HG03095 (cell line): ENCODE measurements around the gene CRADD.
"Not testable (repeated sequence)": the region's sequence is repeated elsewhere in the genome, so short reads cannot be mapped to it uniquely, and the experiment has no call there.

Experiments used
- ATAC-seq: cut with Tn5 transposase; IDR thresholded peaks from one replicate; pipeline ENCODE4 v1.9.1; 2021; ENCODE audit warnings: moderate library complexity; ENCODE audit not compliant: unreplicated experiment

CRADD gene

DNA sequence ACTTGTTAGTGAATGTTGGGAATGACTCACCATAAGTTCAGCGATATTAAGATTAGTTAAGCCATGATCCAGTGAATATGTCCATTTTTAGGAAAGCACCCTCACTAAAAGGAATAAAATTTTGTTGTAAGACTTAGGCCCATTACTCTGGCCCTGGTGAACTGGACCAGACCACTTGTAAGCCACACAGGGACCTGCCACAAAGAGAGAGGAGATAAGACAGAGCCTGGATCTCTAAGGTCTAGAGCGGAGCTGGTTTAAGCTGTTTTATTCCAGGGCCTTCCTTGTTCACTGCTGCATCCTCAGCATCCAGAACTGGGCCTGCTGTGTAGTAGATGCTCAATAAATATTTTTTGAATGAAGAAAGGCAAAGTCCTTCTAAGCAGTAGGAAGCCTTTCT is 79.1 kb downstream of the CRADD start:
- no peak for ATAC-seq

DNA sequence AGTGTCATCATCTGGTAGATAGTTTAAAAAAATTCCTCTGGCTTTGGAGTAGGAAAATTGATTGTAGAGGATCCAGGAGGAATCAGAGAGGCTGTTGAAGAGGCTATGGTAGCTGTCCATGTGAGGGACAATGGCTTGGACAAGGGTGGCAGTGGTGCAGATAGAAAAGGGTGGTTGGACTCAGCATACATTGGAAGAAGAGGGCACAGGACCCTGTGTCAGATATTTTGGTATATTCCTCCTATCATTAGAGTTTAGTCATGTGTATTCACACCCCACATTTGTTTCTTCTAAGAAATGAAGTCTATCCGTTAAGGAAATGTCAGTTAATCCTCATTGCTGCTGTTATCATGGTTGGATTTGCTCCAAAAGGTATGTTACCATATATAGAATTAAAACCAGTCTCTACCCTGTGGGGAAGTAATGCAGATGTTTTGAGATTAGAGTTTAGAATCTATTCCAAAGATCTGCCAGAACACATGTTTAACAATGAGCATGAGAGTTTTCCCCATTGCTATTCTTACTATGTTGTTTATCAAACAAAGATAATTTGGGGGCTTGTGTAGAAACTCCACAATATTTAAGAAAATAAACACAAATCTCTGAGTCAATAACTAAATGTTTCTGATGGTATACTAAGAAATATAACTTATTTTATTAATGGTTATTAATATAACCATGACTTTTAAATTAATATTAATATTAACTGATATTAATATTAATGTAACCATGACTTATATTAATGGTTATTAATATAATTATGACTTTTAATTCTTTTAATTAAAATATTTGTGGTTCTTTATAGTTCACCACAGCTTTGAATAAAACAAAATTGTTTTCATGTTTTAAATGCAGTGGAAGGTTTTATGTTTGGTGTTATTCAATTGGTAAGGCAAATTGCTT is 80.9 kb downstream of the CRADD start:
- no peak for ATAC-seq

DNA sequence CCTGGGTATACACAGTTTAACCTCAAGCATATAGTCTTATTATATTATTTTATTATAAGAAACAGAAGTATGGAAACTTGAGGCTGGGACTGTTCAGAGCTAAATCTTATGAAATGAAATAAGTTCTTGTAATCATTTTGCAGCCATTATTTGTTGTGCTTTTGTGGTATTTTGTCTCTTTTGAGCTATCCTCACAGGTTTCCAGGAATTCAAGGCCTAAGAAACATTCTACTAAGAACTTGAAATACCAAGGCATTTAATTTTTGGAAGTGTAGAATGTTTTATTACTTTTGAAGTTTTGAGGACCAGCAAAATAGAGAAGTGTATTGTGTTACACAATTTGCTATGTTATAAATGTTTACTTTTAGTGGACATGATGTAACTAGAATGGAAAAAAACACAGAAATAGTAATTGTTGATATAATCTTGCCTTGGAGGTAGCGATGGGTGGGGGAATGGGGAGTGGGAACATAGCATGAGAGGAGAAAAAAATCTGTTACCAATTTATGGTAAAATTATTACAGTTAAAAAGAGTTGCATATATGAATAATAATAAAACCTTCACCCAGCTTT is 81.7 kb downstream of the CRADD start:
- no peak for ATAC-seq

DNA sequence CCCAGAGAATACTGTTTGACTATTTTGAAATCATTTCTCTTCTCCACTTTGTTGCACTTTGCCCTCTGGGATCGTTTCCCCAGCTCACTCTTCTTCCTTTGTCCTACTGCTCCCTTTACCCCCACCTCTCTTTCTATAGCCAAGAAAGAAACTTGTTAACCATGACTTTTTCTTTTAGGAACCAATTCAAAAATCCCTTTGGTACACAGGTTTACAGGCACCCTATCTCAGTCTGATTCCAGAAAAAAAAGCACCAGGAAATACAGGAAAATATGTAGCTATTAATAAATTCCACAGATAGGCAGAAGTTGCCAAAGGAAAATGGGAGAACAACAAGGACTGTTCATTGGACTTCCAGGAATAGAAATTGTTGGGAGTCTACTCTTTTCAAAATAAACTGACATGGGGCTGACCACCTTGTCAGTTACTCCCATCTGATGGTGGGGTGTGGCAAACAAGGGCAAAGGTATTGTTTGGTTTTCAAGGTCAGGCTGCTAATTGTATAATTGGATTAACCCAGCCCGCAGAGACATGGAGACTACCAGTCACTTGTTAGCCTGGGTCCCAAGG is 82.4 kb downstream of the CRADD start:
- no peak for ATAC-seq

DNA sequence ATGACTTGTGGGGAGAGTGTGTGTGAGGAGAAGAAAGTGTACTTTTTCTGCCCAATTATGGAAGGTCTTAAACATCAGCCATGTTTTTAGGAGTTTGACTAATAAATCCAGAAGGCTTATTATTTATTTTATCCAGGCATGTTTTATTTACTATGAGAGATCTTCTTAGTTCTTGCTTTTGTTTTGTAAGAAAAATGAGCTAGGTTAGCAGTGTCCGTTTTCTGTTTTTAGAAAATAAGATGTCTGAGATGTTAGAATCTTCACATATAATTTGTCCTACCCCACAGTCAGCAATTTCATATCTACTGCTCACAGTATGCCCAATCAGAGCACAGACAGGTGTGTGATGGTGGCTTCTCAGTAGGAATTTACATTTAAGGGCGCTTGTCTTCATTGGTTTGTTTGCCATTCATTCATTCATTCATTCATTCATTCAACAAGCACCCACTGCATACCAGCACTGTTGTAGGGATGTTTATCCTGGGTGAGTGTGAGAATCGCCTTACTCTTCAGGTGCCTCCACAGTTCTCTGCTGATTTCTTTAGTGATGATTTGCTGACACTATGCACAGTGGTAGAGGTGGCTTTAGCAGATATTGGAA is 83.2 kb downstream of the CRADD start:
- ATAC-seq, result no peak

DNA sequence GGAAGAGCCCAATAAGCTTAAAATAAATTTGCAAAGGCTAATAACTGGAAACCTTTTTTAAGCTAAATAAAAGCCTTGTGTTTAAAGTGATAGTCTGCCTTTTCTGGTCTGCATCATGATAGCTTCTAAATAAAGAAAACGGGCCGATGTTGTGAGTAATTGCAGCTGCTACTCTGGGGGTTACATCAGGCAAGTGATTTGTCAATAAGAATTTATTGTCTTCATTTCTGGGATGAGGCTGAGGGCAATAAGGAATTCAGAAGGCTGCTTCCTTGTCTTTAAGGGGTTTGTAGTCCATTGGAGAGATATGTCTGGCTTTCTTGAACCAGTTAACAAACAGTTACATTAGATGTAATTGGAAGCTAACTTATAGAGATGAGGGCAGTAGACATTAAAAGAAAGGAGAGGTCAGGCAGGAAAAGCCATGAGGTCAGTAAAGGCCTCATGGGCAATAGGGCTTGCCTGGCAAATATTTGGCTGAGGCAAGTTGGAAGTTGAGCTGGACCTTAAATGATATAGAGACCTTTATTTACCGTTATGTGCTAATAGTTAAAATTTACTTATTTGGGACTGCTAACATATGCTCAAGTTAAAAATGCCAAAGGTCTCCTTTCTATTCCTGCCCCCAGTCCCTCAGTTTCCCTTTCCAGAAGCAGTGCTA is 85.0 kb downstream of the CRADD start:
- ATAC-seq, result no peak

DNA sequence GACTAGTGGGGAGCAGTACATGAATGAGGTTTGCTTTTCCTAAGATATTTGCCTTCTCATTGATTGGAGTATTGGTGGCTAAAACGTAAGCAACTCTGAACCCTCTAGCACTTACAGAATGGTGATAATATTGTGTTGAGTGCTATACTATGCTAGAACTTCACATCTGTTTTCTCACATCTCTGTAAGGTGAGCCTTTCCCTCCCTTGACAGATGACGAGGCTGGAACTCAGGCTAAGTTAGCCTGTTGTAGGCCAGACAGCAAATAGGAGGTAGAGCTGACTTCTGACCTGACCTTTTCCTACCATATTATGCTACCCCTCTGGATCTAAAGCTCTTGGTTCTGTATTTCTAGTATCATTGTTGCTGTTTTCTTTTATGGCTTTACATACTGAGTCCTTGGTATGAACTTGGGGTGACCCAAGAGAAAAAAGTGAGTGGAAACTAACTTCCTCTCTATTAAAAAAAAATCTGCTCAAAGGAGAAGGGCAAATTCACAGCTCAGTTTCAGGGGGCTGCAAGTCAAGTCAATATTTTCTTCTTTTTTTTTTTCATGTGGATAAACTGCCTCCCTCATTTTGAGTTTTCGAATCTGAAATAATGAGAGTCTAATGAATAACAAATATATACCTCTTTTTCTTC is 85.9 kb downstream of the CRADD start:
- ATAC-seq, result no peak

DNA sequence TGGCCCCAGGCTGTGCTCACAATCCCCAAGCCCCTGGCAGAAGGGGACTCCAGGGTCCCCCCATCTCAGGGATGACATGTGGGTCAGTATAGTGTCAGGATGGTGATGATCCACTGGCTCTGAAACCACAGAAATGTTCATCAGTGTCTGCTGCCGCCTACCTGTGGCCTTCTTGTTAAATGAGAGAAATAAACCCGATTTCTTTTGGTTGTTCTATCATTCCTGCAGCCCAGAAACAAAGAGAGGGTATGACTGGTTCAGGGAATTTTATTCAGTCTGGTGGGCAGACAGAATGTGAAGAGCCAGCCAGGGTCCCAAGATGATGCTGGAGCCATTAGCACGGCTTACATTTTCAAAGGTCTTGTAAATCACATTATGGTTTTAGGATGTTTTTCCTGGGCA is 86.6 kb downstream of the CRADD start:
- no peak for ATAC-seq

DNA sequence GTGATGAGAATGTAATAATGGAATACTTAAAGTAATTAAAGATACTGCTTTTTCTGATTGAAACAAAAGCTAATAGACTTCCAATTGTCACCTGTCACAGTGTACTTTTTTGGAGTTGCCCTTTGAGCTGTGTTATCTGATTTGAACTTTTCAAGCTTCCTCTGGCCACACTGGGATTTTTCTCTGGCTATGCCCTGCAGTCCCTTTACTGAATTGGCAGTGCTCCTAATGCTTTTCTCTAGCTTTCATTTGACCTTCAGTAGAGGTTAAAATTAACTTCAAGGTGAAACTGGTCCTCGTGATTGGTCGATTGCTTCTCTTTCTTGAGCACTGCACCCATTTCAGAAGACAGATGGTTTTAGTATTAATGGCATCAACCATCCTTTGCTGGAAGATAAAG is 89.2 kb downstream of the CRADD start:
- no peak for ATAC-seq

DNA sequence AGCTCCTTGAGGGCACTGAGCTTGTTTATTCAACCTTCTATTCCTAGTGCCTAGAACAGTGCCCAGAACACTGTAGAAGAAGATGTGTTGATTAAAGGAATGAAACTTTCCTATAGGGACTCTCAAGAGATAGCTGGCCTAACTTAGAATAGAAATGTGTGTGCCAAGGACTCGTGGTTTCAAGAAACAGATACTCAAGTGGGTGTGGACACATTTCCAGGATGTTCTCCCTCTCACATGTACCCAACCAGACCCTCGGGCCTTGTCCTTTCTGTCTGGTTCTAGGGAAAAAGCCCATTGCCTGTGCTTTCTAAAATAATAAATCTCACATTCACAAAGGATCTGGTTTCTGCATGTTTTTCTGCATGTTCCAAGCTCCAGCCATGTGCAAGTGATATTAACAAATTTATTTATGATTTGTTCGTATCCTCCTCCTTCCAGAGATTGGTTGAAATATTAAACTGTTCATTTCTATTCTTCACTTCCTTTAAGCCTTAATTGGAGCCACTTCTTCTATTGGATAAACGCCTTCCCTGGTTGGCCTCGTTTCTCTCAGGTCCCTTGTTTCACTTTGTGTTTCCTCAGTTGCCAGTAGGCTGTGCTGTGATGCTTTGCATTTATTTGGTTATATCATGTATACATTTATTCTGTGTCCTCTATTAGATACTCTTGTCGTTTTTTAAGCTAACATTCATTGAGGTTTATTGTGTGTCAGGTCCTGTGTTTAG is 89.8 kb downstream of the CRADD start:
- no peak for ATAC-seq

DNA sequence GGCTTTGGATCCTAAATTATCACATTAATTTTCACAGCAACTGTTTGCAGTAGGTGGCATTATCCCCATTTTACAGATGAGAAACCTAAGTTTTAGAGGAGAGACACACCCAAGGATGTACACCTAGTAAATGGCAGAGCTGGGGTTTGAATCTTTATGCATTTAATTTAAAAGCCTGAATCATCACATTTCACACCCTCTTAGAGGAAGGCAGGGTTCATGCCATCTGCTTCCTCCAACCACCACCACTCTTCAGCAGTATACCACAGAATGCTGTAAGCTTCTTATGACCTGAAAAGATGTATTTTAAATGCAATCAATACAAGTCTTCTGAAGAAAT is 90.3 kb downstream of the CRADD start:
- no peak for ATAC-seq

DNA sequence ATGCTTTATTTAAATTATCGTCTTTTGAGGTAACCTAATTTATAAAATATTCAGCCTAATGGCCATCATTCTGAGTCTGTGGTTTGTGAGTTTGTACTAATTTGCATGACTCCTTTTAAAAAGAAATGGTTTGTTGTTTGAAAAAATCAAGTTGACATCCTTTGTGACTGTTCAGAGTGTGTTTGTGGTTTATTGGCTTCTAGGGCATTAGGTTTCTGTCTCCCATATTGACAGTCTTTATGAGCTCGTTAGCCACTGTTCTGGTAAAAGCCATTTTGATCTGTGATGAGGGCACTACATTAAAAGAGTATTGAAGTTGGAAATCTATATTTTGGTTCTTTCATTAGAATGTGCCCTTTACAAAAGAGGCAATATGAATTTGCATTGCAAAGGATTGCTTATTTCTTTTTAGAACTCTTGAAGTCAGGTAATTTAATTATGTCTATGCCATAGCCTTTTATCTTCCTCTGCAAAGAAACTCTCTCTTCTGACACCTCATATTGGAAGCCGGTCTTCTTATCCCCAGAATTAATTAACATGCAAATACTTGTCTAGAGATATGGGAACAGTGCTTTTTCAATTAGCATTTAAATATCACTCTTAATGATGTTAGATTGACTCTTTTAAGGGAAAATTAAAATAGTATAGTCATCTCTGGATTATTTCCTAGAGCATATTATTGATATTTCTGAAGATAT is 95.0 kb downstream of the CRADD start:
- no peak for ATAC-seq

DNA sequence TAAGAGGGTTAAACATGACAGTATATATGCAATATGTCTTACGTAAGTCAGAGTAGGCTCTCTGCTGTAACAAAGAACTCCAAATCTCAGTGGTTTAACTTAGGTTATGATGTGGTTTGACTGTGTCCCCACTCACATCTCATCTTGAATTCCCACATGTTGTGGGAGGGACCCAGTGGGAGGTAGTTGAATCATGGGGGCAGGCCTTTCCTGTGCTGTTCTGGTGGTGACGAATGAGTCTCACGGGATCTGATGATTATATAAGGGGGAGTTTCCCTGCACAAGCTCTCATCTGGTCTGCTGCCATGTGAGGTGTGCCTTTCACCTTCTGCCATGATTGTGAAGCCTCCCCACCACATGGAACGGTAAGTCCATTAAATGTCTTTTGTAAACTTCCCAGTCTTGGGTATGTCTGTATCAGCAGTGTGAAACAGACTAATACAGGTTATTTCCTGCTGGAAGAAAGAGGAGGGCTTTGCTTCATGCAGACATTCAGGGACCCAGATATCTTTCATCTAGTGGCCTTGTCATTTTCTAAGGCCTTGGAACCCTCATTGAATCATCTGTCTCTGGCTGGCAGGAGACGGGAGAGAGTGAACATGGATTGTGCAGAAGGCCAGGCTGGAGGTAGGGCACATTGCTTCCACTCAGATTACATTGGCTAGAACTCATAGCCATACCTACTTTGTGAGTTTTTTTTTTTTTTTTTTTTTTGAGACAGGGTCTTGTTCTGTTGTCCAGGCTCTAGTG is 96.1 kb downstream of the CRADD start:
- ATAC-seq, result no peak

DNA sequence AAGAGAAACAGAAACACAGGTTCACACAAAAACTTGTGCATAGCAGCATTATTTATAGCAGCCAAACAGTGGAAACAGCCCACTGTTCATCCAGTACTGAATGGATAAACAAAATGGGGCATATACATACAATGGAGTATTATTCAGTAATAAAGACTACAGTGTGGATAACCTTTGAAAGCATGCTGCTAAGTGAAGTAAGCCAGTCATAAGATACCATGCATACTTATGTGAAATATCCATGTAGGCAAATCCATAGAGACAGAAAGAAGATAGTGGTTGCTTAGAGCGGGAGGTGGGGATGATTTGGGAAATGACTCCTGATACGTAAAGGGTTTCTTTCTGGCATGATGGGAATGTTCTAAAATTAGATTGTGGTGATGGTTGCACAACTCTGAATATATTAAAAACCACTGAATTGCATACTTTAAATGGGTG is 99.4 kb downstream of the CRADD start:
- no peak for ATAC-seq

DNA sequence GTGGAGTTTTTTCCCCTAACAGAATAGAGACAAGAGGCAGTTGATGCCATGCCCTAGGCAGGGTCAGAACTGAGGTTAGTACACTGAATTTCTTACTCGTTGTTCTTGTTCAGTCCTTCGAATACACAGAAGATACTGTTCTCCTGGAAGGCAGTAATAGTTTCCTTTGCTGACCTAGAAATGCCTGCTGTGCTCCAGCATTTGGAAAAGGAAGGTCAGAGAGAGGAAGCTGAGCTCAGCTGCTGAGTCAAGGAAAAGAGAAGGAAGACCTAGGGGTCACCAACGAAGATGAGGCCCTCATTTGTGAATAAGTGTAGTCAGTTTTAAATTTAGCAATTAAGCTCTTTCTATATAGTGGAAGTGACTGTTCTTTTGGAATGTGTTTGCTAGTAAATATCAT is 100.1 kb downstream of the CRADD start:
- no peak for ATAC-seq

DNA sequence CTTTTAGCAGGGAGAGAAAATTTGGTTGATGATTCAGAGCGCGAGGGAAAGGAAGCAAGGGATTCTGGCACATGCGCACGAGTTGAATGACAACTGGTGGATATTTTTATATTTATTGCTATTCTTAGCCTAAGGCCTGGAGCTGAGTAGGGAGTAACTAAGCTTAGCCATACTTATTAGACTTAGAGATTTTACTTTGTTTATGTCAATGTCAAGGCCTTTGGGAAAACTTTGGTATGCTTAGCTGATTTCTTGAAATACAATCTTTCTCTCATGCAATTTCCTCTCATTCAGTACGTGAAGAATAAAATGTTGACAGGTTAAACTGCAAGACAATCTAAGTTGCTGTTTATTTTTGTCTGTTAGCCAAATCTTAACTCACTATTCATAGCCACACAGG is 101.1 kb downstream of the CRADD start:
- ATAC-seq, result no peak

DNA sequence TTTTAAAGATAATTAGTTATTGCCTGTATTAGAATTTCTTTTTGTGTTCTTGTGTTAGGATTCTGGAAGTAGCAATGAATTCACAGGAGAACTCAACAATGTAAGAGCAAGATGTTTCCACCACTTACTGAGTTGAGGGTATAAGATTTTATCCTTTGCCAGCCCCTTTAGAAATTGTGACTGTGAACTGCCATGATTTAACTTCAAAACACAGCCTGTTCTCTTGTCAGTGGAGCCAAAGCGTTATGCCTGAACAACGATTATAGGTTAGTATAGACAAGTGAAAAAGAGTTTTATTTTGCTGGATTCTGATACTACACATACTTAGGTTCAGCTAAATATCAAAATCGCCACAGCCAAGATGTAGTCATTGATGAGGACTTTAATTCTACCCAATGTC is 101.6 kb downstream of the CRADD start:
- ATAC-seq, result no peak

DNA sequence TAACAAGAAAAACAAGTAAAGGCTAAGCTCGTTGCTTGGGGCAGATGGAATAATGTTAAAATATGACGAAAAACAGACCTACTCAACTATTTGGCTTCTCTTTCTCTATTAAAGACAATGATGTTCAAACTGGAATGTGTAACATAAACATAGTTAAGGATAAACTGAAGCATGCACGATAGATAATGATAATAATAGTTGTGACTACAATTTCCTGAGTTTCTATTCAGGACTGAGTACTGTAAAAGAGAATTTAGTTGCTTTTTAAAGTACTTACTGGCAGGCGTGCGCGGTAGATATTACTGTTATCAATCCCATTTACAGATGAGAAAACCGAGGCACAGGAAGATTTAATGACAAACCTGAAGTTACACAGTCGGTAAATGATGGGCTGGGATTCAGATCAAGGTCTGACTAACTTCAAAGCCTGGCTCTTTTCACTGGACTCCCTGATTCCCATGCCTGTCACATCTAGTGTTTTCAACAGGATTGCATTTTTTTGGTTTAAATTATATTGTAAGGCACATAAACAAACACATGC is 103.0 kb downstream of the CRADD start:
- ATAC-seq, result no peak

DNA sequence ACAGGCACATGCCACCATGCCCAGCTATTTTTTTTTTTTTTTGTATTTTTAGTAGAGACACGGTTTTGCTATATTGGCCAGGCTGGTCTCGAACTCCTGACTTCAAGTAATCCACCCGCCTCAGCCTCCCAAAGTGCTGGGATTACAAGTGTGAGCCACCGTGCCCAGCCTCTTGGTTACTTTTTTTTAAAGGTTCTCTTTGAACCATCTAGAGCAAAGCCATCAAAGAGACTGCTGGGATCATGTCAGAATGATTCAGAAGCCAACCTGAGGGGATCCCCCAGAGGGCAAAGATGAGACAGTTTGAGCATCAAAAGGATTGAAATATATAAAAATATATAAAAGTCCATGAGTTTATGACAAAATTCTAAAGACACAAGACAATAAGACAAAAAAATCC is 103.7 kb downstream of the CRADD start:
- ATAC-seq, result not testable (repeated sequence)
